ENCODE data around the gene HOATZ. TPM values are rescaled to one million over a fixed set of nuclear protein-coding genes. Genes with fewer than 3 reads are reported as not detected.
A peak's percentile ranks its signal among the peaks of the same experiment; 100 is the strongest.

Gene HOATZ
- total RNA-seq, 4 donors from 2014 or later = not detected

DNA sequence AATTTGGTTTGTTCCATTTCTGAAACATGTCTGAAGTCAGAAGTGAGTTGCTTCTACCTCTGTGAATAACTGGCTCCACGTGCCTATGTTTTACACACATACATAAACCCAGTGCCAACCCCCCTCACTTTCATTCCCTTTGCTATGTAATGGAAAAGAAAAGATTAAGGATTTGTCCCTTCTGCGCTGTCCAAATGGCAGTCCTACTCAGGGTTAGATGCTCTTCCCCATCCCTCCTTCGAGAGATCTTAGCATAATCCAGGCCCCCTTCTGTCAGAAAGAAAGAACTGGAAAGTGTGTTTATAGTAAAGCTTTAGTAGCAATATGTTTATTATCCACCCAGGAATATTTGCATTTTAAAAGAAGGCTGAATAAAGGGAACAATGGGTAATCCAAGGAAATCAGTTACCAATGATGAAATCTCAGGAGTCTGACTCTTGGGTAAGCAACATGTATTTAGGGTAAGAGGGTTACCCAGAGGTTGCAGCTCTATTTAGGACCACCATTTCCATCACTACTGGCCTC lies 22.8 kb downstream of the HOATZ start:
- in situ Hi-C loops (cut with MboI; ENCODE audit: low pct_ligation_motif_present in 1 of 4, low pct_unique_long_range_greater_than_20kb in 1 of 4, low sequenced_read_pairs in 3 of 4) (no loop called here), intact Hi-C loops (cut with DNase I; ENCODE audit: low total_unique reads) (no loop called here)
- 67 to 77% methylated on average over 3 of the region's 3 CpGs for WGBS, 2 donors (ENCODE audit: low coverage in 1 of 2)
- no peak overlapping the region for H3K4me3 ChIP-seq
- TF ChIP-seq, protein P1, sequence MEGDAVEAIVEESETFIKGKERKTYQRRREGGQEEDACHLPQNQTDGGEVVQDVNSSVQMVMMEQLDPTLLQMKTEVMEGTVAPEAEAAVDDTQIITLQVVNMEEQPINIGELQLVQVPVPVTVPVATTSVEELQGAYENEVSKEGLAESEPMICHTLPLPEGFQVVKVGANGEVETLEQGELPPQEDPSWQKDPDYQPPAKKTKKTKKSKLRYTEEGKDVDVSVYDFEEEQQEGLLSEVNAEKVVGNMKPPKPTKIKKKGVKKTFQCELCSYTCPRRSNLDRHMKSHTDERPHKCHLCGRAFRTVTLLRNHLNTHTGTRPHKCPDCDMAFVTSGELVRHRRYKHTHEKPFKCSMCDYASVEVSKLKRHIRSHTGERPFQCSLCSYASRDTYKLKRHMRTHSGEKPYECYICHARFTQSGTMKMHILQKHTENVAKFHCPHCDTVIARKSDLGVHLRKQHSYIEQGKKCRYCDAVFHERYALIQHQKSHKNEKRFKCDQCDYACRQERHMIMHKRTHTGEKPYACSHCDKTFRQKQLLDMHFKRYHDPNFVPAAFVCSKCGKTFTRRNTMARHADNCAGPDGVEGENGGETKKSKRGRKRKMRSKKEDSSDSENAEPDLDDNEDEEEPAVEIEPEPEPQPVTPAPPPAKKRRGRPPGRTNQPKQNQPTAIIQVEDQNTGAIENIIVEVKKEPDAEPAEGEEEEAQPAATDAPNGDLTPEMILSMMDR (IDR thresholded peaks at IDR 0.05) = no peak
- no peak for TF ChIP-seq POLR2A (IDR thresholded peaks at IDR 0.05)
- TF ChIP-seq POLR2AphosphoS5 (IDR thresholded peaks at IDR 0.05) = no peak
- no peak for TF ChIP-seq EP300 (IDR thresholded peaks at IDR 0.05; ENCODE audit: low read depth)
- no peaks in the 10 kb centered on the region for H3K9me3 ChIP-seq
- peaks cover 0 to 15% (median 5%) of the 10 kb centered on the region in 4 donors for H3K4me1 ChIP-seq
- no peak overlapping the region for H3K27ac ChIP-seq
- no peak for DNase-seq
- H3K27me3 ChIP-seq = peaks cover 68% of the 10 kb centered on the region
- H3K36me3 ChIP-seq = no peaks in the 10 kb centered on the region

DNA sequence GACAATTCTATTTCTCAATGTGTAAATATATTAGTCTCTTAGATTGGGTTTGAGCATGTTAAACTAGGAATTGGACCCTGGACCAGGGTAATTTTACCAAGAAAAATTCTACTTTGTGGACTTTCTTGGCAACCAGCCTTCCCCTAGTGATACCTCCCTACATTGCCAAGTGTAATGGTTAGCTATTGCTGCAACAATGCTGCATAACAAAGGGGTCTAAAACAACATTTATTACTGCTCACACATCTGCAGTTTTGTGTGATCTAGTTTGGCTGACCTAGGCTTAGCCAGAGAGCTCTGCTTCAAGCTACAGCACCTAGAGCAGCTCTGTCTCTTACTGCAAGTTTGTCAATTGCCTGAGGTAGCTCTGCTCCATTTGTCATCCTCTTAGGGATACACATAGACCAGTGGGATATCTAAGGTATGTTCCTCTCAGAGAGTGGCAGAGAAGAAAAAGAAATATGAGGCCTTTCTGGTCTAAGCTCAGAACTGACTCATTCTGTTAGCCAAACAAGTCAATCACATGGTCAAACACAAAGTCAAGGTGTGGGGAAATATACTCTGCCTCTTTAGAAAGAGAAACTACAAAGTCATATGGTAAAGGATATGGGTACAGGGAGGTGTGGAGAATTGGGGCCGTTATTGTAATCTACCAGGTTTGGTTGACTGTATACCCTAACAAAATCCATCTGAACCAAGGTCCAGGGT lies 24.0 kb downstream of the HOATZ start:
- peak overlapping the region in 1 of 4 donors; percentile 86 for H3K27ac ChIP-seq
- in situ Hi-C loops (cut with MboI; ENCODE audit: low pct_ligation_motif_present in 1 of 4, low pct_unique_long_range_greater_than_20kb in 1 of 4, low sequenced_read_pairs in 3 of 4) = no loop called here
- H3K9me3 ChIP-seq = no peaks in the 10 kb centered on the region
- no peaks in the 10 kb centered on the region for H3K36me3 ChIP-seq
- DNase-seq = no peak
- intact Hi-C loops (cut with DNase I; ENCODE audit: low total_unique reads) = no loop called here
- TF ChIP-seq EP300 (IDR thresholded peaks at IDR 0.05; ENCODE audit: low read depth) = no peak
- TF ChIP-seq, protein P1 (IDR thresholded peaks at IDR 0.05) = no peak
- no peak for TF ChIP-seq POLR2AphosphoS5 (IDR thresholded peaks at IDR 0.05)
- TF ChIP-seq POLR2A (IDR thresholded peaks at IDR 0.05) = no peak
- H3K4me1 ChIP-seq = peaks cover 0 to 15% (median 5%) of the 10 kb centered on the region in 4 donors
- no peak overlapping the region for H3K4me3 ChIP-seq
- 66 to 71% methylated on average over 1 of the region's 1 CpG for WGBS, 2 donors (ENCODE audit: low coverage in 1 of 2)
- peaks cover 71% of the 10 kb centered on the region for H3K27me3 ChIP-seq

DNA sequence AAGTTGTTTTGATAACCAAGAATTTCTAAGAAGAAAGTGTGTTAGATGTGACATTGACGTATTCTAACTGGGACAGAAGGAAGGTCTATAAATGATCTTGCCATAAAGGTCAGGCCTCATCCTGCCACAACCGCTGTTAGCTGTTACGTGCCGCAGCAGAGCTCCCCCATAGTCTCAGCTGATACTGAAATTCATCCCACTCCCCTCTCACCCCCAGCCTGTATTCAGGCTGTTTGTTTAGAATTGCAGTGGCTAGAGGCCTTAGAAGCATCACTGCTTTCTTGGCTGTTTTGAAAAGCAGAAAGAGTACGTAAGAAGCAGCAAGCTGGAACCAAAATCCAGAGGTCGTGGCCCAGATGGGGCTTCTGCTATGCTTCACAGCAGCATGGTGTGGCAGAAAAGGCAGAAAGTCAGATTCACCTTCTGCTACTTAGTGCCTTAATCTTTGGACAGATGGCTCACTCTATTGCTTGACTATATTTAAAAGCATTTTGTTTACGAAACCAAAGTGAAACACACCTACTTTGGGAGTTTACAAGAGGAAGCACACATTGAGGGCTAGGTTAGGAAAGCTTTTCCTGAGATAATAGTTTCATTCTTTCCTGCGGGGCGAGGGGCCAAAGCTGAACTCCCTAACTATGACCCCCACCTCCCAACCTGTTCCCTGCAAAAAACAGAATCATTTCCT lies 25.0 kb downstream of the HOATZ start:
- peaks cover 0 to 15% (median 5%) of the 10 kb centered on the region in 4 donors for H3K4me1 ChIP-seq
- TF ChIP-seq EP300 (IDR thresholded peaks at IDR 0.05; ENCODE audit: low read depth) (no peak), POLR2A (IDR thresholded peaks at IDR 0.05) (no peak), POLR2AphosphoS5 (IDR thresholded peaks at IDR 0.05) (no peak)
- TF ChIP-seq, protein P1 (IDR thresholded peaks at IDR 0.05) = no peak
- peaks cover 62% of the 10 kb centered on the region for H3K27me3 ChIP-seq
- in situ Hi-C loops (cut with MboI; ENCODE audit: low pct_ligation_motif_present in 1 of 4, low pct_unique_long_range_greater_than_20kb in 1 of 4, low sequenced_read_pairs in 3 of 4) (no loop called here), intact Hi-C loops (cut with DNase I; ENCODE audit: low total_unique reads) (no loop called here)
- peak overlapping the region in 3 of 4 donors; percentile 28 to 53 (median 44) for H3K4me3 ChIP-seq
- no peaks in the 10 kb centered on the region for H3K9me3 ChIP-seq
- no peak for DNase-seq
- 61 to 78% methylated on average over 7 to 9 of the region's 9 CpGs for whole genome bisulfite sequencing, 2 donors (ENCODE audit: low coverage in 1 of 2)
- no peaks in the 10 kb centered on the region for H3K36me3 ChIP-seq
- H3K27ac ChIP-seq = peak overlapping the region; percentile 67 to 86 (median 77)

All from transverse colon (tissue), 4 donors.